T-helper 17 cell (primary cell): ENCODE results near the gene DSP. TPM values are rescaled to one million over a fixed set of nuclear protein-coding genes. Genes with fewer than 3 reads are reported as not detected.

Source experiments
- ATAC-seq: fragments of 150-1000 bp; cut with Tn5 transposase; 2 replicates; pipeline ENCODE4 v1.10.0; 2021; ENCODE audit warnings: mild to moderate bottlenecking, moderate library complexity
- DNase-seq, 3 donors: peaks; one replicate each; pipeline versions ENCODE4 v3.0.0 to v3.0.0-alpha.2; 2020 to 2021
- H3K9me3 ChIP-seq: one replicate; pipeline ENCODE4 v1.7.0; 2013; ENCODE audit warnings: low read length, mild to moderate bottlenecking; ENCODE audit not compliant: control insufficient read depth, poor library complexity, severe bottlenecking
- H3K27ac Mint-ChIP-seq: one replicate; pipeline ENCODE4 v1.8.0; 2022; ENCODE audit warnings: mild to moderate bottlenecking, moderate library complexity, mixed read lengths
- H3K27me3 Mint-ChIP-seq: one replicate; pipeline ENCODE4 v1.8.0; 2022; ENCODE audit warnings: mixed read lengths
- H3K36me3 Mint-ChIP-seq: one replicate; pipeline ENCODE4 v1.8.0; 2022; ENCODE audit warnings: low read depth, mixed read lengths
- H3K4me1 Mint-ChIP-seq: one replicate; pipeline ENCODE4 v1.8.0; 2022; ENCODE audit warnings: mild to moderate bottlenecking, mixed read lengths
- H3K4me3 Mint-ChIP-seq: one replicate; pipeline ENCODE4 v1.8.0; 2022; ENCODE audit warnings: mild to moderate bottlenecking, moderate library complexity, mixed read lengths
- total RNA-seq, 4 donors: library from RNA in 2 of 4; stranded (reverse) in 2 of 4; gene quantifications; one replicate each; pipeline ENCODE4 v1.2.3 and lab custom pipeline; 2022 to 2026

Gene DSP
- total RNA-seq, 2 donors from 2014 or later: 0.05 TPM; not detected in 1

DNA sequence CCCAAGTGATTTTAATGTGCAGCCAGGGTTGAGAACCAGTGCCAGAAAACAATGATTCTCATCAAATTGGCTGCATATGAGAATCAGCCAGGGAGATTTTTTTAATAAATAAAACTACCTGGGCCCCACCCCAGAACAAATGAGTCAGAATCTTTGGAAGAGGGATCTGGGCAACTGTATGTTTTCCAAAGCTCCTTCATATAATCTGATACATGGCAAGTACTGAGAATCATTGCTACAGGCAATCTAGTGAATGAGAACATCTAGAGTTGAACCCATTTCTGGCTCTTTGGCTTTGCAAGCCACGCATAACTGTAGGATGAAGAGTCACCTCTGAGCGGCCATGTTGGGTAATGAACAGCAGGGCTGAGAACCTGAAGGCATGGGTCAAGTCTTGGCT is 26.1 kb upstream of the DSP start:
- no peaks in the 10 kb centered on the region for H3K4me1 Mint-ChIP-seq
- DNase-seq (no peak), ATAC-seq (no peak)
- no peak overlapping the region for H3K4me3 Mint-ChIP-seq
- H3K27ac Mint-ChIP-seq: no peak overlapping the region
- no peaks in the 10 kb centered on the region for H3K9me3 ChIP-seq
- H3K27me3 Mint-ChIP-seq: peaks cover 41% of the 10 kb centered on the region
- no peaks in the 10 kb centered on the region for H3K36me3 Mint-ChIP-seq

DNA sequence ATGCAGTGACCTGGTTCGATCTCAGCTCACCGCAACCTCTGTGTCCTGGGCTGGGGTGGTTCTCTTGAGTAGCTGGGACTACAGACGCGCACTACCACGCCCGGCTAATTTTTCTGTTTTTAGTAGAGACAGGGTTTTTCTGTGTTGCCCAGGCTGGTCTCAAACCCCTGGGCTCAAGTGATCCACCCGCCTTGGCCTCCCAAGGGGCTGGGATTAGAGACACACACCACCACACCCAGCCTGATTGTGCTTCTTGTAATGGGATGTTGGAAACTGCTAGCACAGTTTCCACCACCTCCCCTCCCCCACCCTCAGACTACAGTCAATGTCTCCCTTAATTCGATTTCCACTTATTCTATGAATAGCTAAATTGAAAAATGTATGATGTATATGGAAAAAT is 22.6 kb upstream of the DSP start:
- no peaks in the 10 kb centered on the region for H3K9me3 ChIP-seq
- Mint-ChIP-seq H3K36me3 (no peaks in the 10 kb centered on the region), H3K4me3 (no peak overlapping the region), H3K27me3 (peaks cover 38% of the 10 kb centered on the region), H3K4me1 (peaks cover 2% of the 10 kb centered on the region), H3K27ac (no peak overlapping the region)
- DNase-seq: no peak
- ATAC-seq: no peak

DNA sequence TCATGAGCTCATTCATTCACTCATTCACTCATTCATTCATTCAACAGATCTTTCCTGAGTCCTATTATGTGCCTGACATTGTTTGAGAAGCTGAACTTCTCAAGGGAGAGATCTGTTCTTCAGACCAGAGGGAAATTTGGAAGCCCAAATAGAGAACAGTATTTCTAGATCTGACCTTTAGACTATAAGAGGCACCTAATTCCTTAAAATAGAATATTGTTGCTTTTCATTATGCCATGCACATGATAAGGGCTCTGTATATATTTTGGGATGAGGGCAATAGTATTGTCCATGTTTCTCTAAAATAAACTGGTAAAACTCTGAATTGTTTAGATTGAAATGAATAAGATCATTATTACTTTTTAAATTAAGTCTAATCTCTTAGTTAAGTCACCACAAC is 18.6 kb upstream of the DSP start:
- peaks cover 2% of the 10 kb centered on the region for H3K4me1 Mint-ChIP-seq
- ATAC-seq (no peak), DNase-seq (no peak)
- no peak overlapping the region for H3K4me3 Mint-ChIP-seq
- H3K36me3 Mint-ChIP-seq: peaks cover 4% of the 10 kb centered on the region
- H3K9me3 ChIP-seq: no peaks in the 10 kb centered on the region
- peaks cover 69% of the 10 kb centered on the region for H3K27me3 Mint-ChIP-seq
- H3K27ac Mint-ChIP-seq: no peak overlapping the region

DNA sequence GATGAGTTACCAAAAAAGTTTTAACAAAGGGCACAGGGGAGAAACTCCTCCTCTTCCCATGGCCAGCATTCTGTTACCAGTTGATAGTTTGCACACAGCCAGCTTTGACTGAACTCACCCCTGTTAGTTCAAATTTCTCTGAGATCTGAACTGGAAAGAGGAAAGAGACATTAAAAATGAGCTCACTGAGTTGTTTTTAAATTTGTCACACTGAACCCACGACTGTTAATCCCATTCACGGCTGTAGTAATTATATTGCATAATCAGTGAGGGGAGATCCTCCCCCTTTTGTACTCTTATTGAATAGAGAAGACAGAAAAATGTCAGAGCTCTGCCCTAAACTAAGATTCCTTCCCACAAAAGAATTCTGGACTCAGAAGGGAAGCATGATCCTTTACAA is 17.5 kb upstream of the DSP start:
- H3K9me3 ChIP-seq: no peaks in the 10 kb centered on the region
- peaks cover 4% of the 10 kb centered on the region for H3K36me3 Mint-ChIP-seq
- ATAC-seq: no peak
- no peak overlapping the region for H3K4me3 Mint-ChIP-seq
- H3K27me3 Mint-ChIP-seq: peaks cover 77% of the 10 kb centered on the region
- peaks cover 2% of the 10 kb centered on the region for H3K4me1 Mint-ChIP-seq
- H3K27ac Mint-ChIP-seq: no peak overlapping the region
- no peak for DNase-seq

DNA sequence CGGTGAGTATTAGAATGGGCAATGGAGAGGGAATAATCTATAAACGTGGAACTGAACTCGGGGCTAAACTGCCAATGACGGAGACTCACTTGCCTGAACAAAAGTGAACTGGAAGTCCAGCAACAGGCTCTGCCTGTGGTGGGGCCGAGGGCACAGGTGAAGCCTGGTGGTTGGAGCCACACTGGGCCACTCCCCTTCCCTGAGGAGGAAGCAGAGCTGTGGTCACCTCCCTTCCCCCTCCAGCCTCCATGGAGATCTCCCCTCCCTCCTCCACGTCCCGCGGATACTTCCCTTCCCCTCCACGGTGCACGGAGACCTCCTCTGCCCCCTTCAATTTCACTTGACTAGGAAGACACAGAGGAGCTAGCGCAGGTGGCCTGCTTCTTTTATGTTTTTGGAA is 14.7 kb upstream of the DSP start:
- Mint-ChIP-seq H3K27ac (no peak overlapping the region), H3K4me1 (peaks cover 2% of the 10 kb centered on the region), H3K27me3 (peaks cover 75% of the 10 kb centered on the region), H3K4me3 (no peak overlapping the region), H3K36me3 (peaks cover 6% of the 10 kb centered on the region)
- no peak for DNase-seq
- ATAC-seq: no peak
- H3K9me3 ChIP-seq: no peaks in the 10 kb centered on the region

DNA sequence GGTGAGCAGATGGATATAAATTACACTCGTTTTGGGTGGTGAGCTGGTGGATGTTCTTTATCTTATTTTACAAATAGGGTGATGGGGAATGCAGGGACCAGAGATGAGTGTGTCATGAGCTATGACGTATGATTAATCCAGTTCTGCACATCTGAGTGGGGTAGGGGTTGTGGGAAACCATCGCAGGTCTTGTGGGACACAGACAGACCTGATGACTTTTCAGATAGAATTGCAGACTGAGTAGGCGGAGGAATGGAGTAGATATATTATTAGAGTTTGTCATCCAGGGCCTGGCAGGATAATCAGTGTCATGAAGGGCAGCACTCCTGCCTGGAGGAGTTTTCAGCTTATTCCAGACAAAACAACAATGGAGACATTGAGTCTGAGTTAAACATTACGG is 12.9 kb upstream of the DSP start:
- Mint-ChIP-seq H3K27ac (no peak overlapping the region), H3K27me3 (peaks cover 68% of the 10 kb centered on the region), H3K4me3 (no peak overlapping the region), H3K4me1 (no peaks in the 10 kb centered on the region), H3K36me3 (peaks cover 6% of the 10 kb centered on the region)
- ATAC-seq: no peak
- no peaks in the 10 kb centered on the region for H3K9me3 ChIP-seq
- no peak for DNase-seq

DNA sequence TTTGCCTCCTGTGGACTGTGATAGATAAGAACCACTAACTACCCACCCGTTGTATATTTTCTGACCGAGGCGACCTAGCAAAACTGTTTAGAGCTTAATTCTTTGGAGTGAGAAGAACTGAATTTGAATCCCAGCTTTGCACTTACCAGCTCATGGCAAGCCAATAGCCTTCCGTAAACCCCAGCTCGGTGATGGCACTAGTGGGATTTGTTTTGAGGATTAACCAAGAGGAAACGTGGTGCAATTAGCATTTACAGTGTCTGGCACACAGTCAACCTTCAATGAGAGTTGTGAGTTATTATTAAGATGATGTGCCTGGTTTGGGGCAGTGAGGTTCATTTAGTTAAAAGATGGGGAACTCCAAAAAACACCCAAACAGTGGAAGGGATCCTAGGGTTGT is 12.3 kb upstream of the DSP start:
- DNase-seq (no peak), ATAC-seq (no peak)
- peaks cover 6% of the 10 kb centered on the region for H3K36me3 Mint-ChIP-seq
- H3K9me3 ChIP-seq: no peaks in the 10 kb centered on the region
- no peaks in the 10 kb centered on the region for H3K4me1 Mint-ChIP-seq
- H3K27ac Mint-ChIP-seq: no peak overlapping the region
- H3K27me3 Mint-ChIP-seq: peaks cover 64% of the 10 kb centered on the region
- H3K4me3 Mint-ChIP-seq: no peak overlapping the region

DNA sequence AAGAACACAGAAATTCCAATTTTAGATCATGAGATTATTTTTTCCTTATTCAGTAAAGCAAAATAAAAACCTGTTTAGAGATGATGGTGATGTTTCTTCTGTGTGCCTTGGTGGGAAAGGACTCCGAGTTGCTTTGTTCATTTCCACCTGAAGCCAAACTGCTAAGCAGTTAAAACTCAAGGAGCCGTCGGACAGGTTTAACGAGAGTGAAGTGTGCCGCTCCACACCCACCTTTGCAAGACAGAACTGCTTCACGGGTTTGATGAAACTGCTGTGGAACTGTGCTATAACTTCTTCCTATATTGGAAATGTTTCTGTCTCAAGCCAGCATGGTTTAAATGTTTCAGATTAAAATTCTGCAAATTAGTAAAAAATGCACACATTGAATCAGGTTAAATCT is 9.2 kb upstream of the DSP start:
- Mint-ChIP-seq H3K27me3 (peaks cover 66% of the 10 kb centered on the region), H3K27ac (no peak overlapping the region), H3K36me3 (peaks cover 2% of the 10 kb centered on the region), H3K4me1 (no peaks in the 10 kb centered on the region), H3K4me3 (no peak overlapping the region)
- no peak for DNase-seq
- H3K9me3 ChIP-seq: no peaks in the 10 kb centered on the region
- no peak for ATAC-seq

DNA sequence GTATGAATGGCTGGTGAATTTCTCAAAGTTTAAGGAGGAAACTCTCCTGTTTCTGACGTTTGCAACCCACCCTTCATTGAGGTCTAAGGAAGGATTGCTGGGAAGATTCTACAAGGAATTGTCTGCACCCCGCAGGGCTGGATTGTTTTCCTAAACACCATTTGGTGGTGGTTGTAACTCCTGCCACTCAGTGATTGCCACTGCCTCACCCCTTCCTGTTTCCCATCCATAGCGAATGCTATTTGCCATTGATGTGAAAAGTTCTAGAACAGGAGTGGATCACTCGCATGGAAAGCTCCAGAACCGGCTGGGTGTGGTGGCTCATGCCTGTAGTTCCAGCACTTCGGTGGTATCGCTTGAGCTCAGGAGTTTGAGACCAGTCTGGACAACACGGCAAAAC is 8.7 kb upstream of the DSP start:
- H3K36me3 Mint-ChIP-seq: peaks cover 2% of the 10 kb centered on the region
- DNase-seq (no peak), ATAC-seq (no peak)
- H3K27ac Mint-ChIP-seq: no peak overlapping the region
- H3K27me3 Mint-ChIP-seq: peaks cover 66% of the 10 kb centered on the region
- H3K4me1 Mint-ChIP-seq: no peaks in the 10 kb centered on the region
- H3K9me3 ChIP-seq: no peaks in the 10 kb centered on the region
- no peak overlapping the region for H3K4me3 Mint-ChIP-seq

DNA sequence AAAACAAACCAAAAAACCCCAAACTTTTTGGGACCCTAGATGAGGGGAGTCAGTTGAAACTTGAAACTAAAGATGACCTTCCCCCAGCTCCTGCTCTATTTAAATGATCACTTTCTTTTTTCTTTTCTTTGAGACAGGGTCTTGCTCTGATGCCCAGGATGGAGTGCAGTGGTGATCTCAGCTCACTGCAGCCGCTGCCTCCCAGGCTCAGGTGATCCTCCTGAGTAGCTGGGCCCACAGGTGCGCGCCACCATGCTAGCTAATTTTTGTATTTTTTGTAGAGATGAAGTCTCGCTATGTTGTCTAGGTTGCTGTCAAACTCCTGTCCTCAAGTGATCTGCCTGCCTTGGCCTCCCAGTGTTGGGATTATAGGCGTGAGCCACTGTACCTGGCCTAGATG is 7.3 kb upstream of the DSP start:
- Mint-ChIP-seq H3K4me3 (no peak overlapping the region), H3K27ac (no peak overlapping the region), H3K4me1 (no peaks in the 10 kb centered on the region), H3K36me3 (peaks cover 2% of the 10 kb centered on the region), H3K27me3 (peaks cover 67% of the 10 kb centered on the region)
- DNase-seq: no peak
- ATAC-seq: no peak
- no peaks in the 10 kb centered on the region for H3K9me3 ChIP-seq

DNA sequence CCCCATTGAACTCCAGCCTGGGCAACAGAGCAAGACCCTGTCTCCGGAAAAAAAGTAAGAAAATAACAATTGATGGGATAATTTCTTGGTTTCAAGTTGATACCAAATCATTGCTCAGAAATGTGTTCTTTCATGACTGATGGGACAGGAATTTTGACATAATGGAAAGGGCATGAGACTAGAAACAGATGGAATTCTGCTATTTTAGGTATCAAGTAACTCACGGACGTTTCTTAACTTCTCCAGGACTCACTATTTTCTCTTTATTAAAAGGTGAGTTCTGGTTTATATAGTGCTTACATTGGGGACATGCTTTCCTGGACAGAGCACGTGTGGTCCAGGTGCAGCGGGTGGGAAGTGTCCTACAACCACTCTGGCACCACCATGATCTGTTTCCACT is 6.0 kb upstream of the DSP start:
- Mint-ChIP-seq H3K4me3 (no peak overlapping the region), H3K36me3 (no peaks in the 10 kb centered on the region), H3K4me1 (no peaks in the 10 kb centered on the region), H3K27me3 (peaks cover 67% of the 10 kb centered on the region), H3K27ac (no peak overlapping the region)
- ATAC-seq (no peak), DNase-seq (no peak)
- no peaks in the 10 kb centered on the region for H3K9me3 ChIP-seq

DNA sequence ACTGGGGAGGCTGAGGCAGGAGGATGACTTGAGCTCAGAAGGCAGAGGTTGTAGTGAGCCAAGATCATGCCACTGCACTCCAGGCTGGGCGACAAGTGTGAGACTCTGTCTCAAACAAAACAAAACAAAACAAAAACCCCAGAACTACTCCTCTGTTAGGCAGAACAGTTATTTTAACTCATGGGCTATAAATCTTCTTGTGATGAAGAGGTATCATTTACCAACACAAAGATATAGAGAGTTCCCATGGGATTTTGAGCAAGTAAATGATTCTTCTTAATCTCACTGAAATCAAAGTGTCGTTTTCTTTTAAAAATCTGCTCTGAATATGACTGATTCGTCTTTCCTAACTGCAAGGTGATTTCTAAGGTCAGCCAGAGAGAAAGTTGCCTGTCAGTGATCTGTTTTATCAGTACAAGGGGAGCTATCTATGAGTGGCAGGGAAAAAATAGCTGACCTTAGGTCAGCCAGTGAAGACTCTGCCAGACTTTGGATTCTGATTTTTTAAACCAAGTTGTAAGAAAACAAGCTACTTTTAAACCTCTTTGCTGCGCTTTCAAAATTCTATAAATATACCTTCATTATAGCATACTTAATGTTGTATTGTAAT is 3.8 kb upstream of the DSP start:
- no peaks in the 10 kb centered on the region for H3K36me3 Mint-ChIP-seq
- H3K9me3 ChIP-seq: no peaks in the 10 kb centered on the region
- DNase-seq (no peak), ATAC-seq (no peak)
- H3K27ac Mint-ChIP-seq: no peak overlapping the region
- no peak overlapping the region for H3K4me3 Mint-ChIP-seq
- H3K27me3 Mint-ChIP-seq: peaks cover 69% of the 10 kb centered on the region
- H3K4me1 Mint-ChIP-seq: peaks cover 6% of the 10 kb centered on the region

DNA sequence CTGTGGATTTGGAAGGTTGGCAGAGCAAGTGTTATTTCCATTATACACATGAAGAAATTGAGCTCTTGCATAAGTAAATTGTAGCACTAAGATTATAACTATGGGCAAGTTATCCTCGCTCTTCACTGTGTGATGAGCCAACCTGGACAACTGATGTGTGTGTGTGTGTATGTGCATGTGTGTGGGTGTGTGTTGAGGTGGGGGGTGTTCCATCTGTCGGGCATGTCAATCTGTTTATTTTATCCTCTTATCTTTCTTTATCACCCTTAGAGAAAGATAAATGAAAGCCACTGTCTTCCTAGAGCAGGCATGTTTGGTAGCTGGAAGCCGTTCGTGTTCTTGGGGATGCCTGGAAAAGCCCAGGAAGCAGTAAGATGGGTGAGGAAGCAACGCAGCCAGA is 3.0 kb upstream of the DSP start:
- DNase-seq (no peak), ATAC-seq (no peak)
- Mint-ChIP-seq H3K36me3 (no peaks in the 10 kb centered on the region), H3K4me3 (no peak overlapping the region), H3K27me3 (peaks cover 64% of the 10 kb centered on the region), H3K27ac (no peak overlapping the region), H3K4me1 (peaks cover 6% of the 10 kb centered on the region)
- H3K9me3 ChIP-seq: no peaks in the 10 kb centered on the region

DNA sequence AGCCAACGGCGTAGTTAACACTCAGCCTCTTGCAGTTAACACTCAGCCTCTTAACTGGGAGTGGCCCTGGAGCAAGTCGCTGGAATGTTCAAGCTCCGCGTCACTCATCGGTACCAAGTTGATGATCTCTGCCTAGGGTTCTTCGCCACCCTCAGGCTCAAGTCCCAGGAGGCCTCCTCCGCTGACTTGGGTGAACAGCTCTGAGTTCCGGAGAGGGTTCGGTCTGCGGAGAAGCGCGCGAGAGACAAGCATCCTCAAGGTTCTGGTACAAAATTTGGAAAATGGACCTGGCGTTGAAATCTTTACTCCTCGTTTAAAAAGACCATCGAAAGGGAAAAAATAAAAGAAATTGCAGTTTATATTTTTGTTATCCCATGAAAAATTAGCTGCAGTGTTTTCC is 876 bp upstream of the DSP start:
- no peak overlapping the region for H3K27ac Mint-ChIP-seq
- H3K36me3 Mint-ChIP-seq: no peaks in the 10 kb centered on the region
- peaks cover 70% of the 10 kb centered on the region for H3K27me3 Mint-ChIP-seq
- H3K4me3 Mint-ChIP-seq: peak overlapping the region; percentile 83
- DNase-seq (no peak), ATAC-seq (no peak)
- H3K4me1 Mint-ChIP-seq: peaks cover 9% of the 10 kb centered on the region
- H3K9me3 ChIP-seq: no peaks in the 10 kb centered on the region
